Measurements from ENCODE around the gene METRN. TPM values are rescaled to one million over a fixed set of nuclear protein-coding genes. Genes with fewer than 3 reads are reported as not detected.
A peak's percentile ranks its signal among the peaks of the same experiment; 100 is the strongest.
"Not testable (repeated sequence)": the region's sequence is repeated elsewhere in the genome, so short reads cannot be mapped to it uniquely, and the experiment has no call there.

METRN gene
- total and polyA plus RNA-seq, 2 donors (not counting 1 experiment from before 2014, with no cell fraction given) = 5.3 to 35.3 TPM

GRCh38 chr16:687499-687898 is 27.4 kb upstream of the METRN start:
- Histone ChIP-seq H3K4me3 (replicated peaks in 1 of 4; ENCODE audit: control extremely low read depth in 1 of 4, insufficient read depth in 1 of 4, low read depth in 3 of 4, low read length in 4 of 4) (no peak overlapping the region), H2AFZ (ENCODE audit: low read length) (no peak overlapping the region), H4K20me1 (ENCODE audit: control insufficient read depth, extremely low read depth, insufficient read depth, low read length) (no peaks in the 10 kb centered on the region), H3K27me3 (ENCODE audit: control insufficient read depth, insufficient read depth, low read length) (no peaks in the 10 kb centered on the region), H3K9me3 (ENCODE audit: control insufficient read depth, insufficient read depth, low read depth, low read length) (no peaks in the 10 kb centered on the region), H3K4me2 (ENCODE audit: extremely low read depth, insufficient read depth, low read length) (no peak overlapping the region), H3K79me2 (ENCODE audit: control insufficient read depth, insufficient read depth, low read length) (peaks cover 19% of the 10 kb centered on the region), H3K27ac (ENCODE audit: insufficient read depth, low read length) (no peak overlapping the region), H3K9ac (ENCODE audit: insufficient read depth, low read length) (no peak overlapping the region), H3K36me3 (ENCODE audit: control insufficient read depth, insufficient read depth, low read length) (peaks cover 27% of the 10 kb centered on the region), H3K4me1 (ENCODE audit: control insufficient read depth, extremely low read depth, insufficient read depth, low read length) (peaks cover 9% of the 10 kb centered on the region)
- no peak for TF ChIP-seq EZH2 (IDR thresholded peaks at IDR 0.05; ENCODE audit: low read length, missing control alignments)
- no peak for TF ChIP-seq CTCF (conservative IDR thresholded peaks at IDR 0.05 in 1 of 2, IDR thresholded peaks at IDR 0.05 in 1 of 2; ENCODE audit: low read depth in 1 of 2, low read length in 2 of 2)
- no peak for DNase-seq (ENCODE audit: low read depth in 2 of 2)

- Histone ChIP-seq H3K79me2 (ENCODE audit: control insufficient read depth, insufficient read depth, low read length) (peaks cover 6% of the 10 kb centered on the region), H3K36me3 (ENCODE audit: control insufficient read depth, insufficient read depth, low read length) (peaks cover 18% of the 10 kb centered on the region), H4K20me1 (ENCODE audit: control insufficient read depth, extremely low read depth, insufficient read depth, low read length) (no peaks in the 10 kb centered on the region), H3K4me2 (ENCODE audit: extremely low read depth, insufficient read depth, low read length) (peak overlapping the region; percentile 91), H3K9ac (ENCODE audit: insufficient read depth, low read length) (peak overlapping the region; percentile 73), H3K4me1 (ENCODE audit: control insufficient read depth, extremely low read depth, insufficient read depth, low read length) (peaks cover 3% of the 10 kb centered on the region), H3K9me3 (ENCODE audit: control insufficient read depth, insufficient read depth, low read depth, low read length) (no peaks in the 10 kb centered on the region), H3K27ac (ENCODE audit: insufficient read depth, low read length) (peak overlapping the region; percentile 67), H3K4me3 (replicated peaks in 1 of 4; ENCODE audit: control extremely low read depth in 1 of 4, insufficient read depth in 1 of 4, low read depth in 3 of 4, low read length in 4 of 4) (peak overlapping the region; percentile 67 to 84 (median 78)), H2AFZ (ENCODE audit: low read length) (peak overlapping the region; percentile 6), H3K27me3 (ENCODE audit: control insufficient read depth, insufficient read depth, low read length) (peaks cover 11% of the 10 kb centered on the region)
- TF ChIP-seq EZH2 (IDR thresholded peaks at IDR 0.05; ENCODE audit: low read length, missing control alignments) = no peak
- TF ChIP-seq CTCF (conservative IDR thresholded peaks at IDR 0.05 in 1 of 2, IDR thresholded peaks at IDR 0.05 in 1 of 2; ENCODE audit: low read depth in 1 of 2, low read length in 2 of 2) = no peak
- no peak for DNase-seq (ENCODE audit: low read depth in 2 of 2)
These were observed 25.6 kb upstream of the METRN start for GRCh38 chr16:689175-689897.

- not testable (repeated sequence) for H4K20me1 ChIP-seq (ENCODE audit: control insufficient read depth, extremely low read depth, insufficient read depth, low read length); H2AFZ ChIP-seq (ENCODE audit: low read length); H3K4me1 ChIP-seq (ENCODE audit: control insufficient read depth, extremely low read depth, insufficient read depth, low read length); H3K9me3 ChIP-seq (ENCODE audit: control insufficient read depth, insufficient read depth, low read depth, low read length); H3K4me2 ChIP-seq (ENCODE audit: extremely low read depth, insufficient read depth, low read length); H3K27ac ChIP-seq (ENCODE audit: insufficient read depth, low read length); H3K4me3 ChIP-seq (replicated peaks in 1 of 4; ENCODE audit: control extremely low read depth in 1 of 4, insufficient read depth in 1 of 4, low read depth in 3 of 4, low read length in 4 of 4); H3K79me2 ChIP-seq (ENCODE audit: control insufficient read depth, insufficient read depth, low read length); DNase-seq (ENCODE audit: low read depth in 2 of 2); H3K9ac ChIP-seq (ENCODE audit: insufficient read depth, low read length)
- H3K36me3 ChIP-seq (ENCODE audit: control insufficient read depth, insufficient read depth, low read length) = peaks cover 10% of the 10 kb centered on the region
- peaks cover 21% of the 10 kb centered on the region for H3K27me3 ChIP-seq (ENCODE audit: control insufficient read depth, insufficient read depth, low read length)
These were observed 23.7 kb upstream of the METRN start for GRCh38 chr16:691242-691641.

Measured in fibroblast of lung (primary cell).